Endothelial cell of umbilical vein (primary cell): ENCODE measurements around the gene SFXN4. TPM values are rescaled to one million over a fixed set of nuclear protein-coding genes. Genes with fewer than 3 reads are reported as not detected.

Source experiments
- BruUV-seq: library from RNA; stranded (reverse); fragments of 400-500 nt; replicated peaks from 2 replicates; lab custom pipeline; 2021; lab: Mats Ljungman, UMichigan
- CTCF ChIA-PET: fragments of 300-600, 350-600 bp; sonication (Branson Sonifier 250); formaldehyde crosslinking; loops from one replicate; lab custom pipeline; 2021; ENCODE audit warnings: antibody characterized with exemption, inconsistent platforms; lab: Charles Lee
- POLR2A ChIA-PET: fragments of 300-600, 350-600 bp; sonication (Branson Sonifier 250); formaldehyde crosslinking; loops from one replicate; lab custom pipeline; 2021; ENCODE audit warnings: antibody characterized with exemption, inconsistent platforms; lab: Charles Lee
- DNase-seq: peaks from one replicate; pipeline ENCODE4 v3.0.0-alpha.2; 2011; ENCODE audit warnings: low read depth, low spot score
- FAIRE-seq: peaks from 2 replicates; lab custom pipeline; 2011; peaks lifted over from hg19 to GRCh38; lab: Jason Lieb, UNC
- H2AFZ ChIP-seq: 2 replicates; pipeline ENCODE4 v1.6.0; 2012; ENCODE audit warnings: low read depth, low read length, control low read depth, inconsistent platforms
- H3K27ac ChIP-seq: 2 replicates; pipeline ENCODE4 v1.5.1; 2011; ENCODE audit warnings: low read depth, mild to moderate bottlenecking, control low read depth, low read length, moderate library complexity; ENCODE audit not compliant: insufficient read depth
- H3K27me3 ChIP-seq, 2 experiments: 2 replicates each; pipeline versions ENCODE4 v1.6.0 to v1.6.1; 2011; ENCODE audit warnings: low read length in 2 of 2, mixed read lengths in 1 of 2; ENCODE audit not compliant: control insufficient read depth in 2 of 2, insufficient read depth in 2 of 2
- H3K36me3 ChIP-seq, 2 experiments: 2 replicates in 1 of 2; 3 replicates in 1 of 2; pipeline ENCODE4 v1.5.1; 2011; ENCODE audit warnings: low read length in 2 of 2, mild to moderate bottlenecking in 1 of 2, moderate library complexity in 1 of 2; ENCODE audit not compliant: control insufficient read depth in 2 of 2, insufficient read depth in 2 of 2; ENCODE audit errors: extremely low read depth in 1 of 2
- H3K4me1 ChIP-seq: 3 replicates; pipeline ENCODE4 v1.5.1; 2011; ENCODE audit warnings: mild to moderate bottlenecking, low read length; ENCODE audit not compliant: control insufficient read depth, insufficient read depth; ENCODE audit errors: extremely low read depth
- H3K4me2 ChIP-seq: 2 replicates; pipeline ENCODE4 v1.6.1; 2011; ENCODE audit warnings: low read length, control low read depth, mixed read lengths; ENCODE audit not compliant: insufficient read depth
- H3K4me3 ChIP-seq, 3 experiments: fragments of 200-600 bp in 1 of 3; sonication (generic), shearing (Covaris generic) in 1 of 3; replicated peaks in 1 of 3; 2 replicates each; pipeline ENCODE4 v1.5.1; 2011 to 2016; ENCODE audit warnings: control low read depth in 3 of 3, low read length in 3 of 3, mild to moderate bottlenecking in 2 of 3, inconsistent platforms in 1 of 3, low read depth in 1 of 3, moderate library complexity in 1 of 3; ENCODE audit not compliant: insufficient read depth in 1 of 3
- H3K79me2 ChIP-seq: 2 replicates; pipeline ENCODE4 v1.6.0; 2012; ENCODE audit warnings: low read length, inconsistent platforms; ENCODE audit not compliant: control insufficient read depth, insufficient read depth
- H3K9ac ChIP-seq: replicated peaks from 2 replicates; pipeline ENCODE3; 2011; ENCODE audit warnings: low read length, control low read depth; ENCODE audit not compliant: insufficient read depth; ENCODE audit errors: extremely low read depth
- H3K9me1 ChIP-seq: replicated peaks from 3 replicates; pipeline ENCODE4 v1.6.0; 2011; ENCODE audit warnings: mild to moderate bottlenecking, low read length; ENCODE audit not compliant: control insufficient read depth, insufficient read depth; ENCODE audit errors: extremely low read depth
- H3K9me3 ChIP-seq: replicated peaks from 2 replicates; pipeline ENCODE4 v1.5.1; 2012; ENCODE audit warnings: low read length, inconsistent platforms; ENCODE audit not compliant: control insufficient read depth, insufficient read depth
- H4K20me1 ChIP-seq: replicated peaks from 2 replicates; pipeline ENCODE3; 2011; ENCODE audit warnings: mild to moderate bottlenecking, low read length; ENCODE audit not compliant: control insufficient read depth, insufficient read depth; ENCODE audit errors: extremely low read depth
- CTCF ChIP-seq, 2 donors: IDR thresholded peaks; 1 replicate in 1 of 2; 2 replicates in 1 of 2; pipeline ENCODE4 v1.5.1; 2011; ENCODE audit warnings: low read length in 2 of 2, mild to moderate bottlenecking in 2 of 2, moderate library complexity in 2 of 2, control low read depth in 1 of 2, inconsistent platforms in 1 of 2, low read depth in 1 of 2; ENCODE audit not compliant: insufficient read depth in 1 of 2; ENCODE audit errors: extremely low read depth in 1 of 2
- EZH2 ChIP-seq: IDR thresholded peaks from 2 replicates; pipeline ENCODE4 v1.6.1; 2012; ENCODE audit warnings: borderline replicate concordance, low read depth, mild to moderate bottlenecking, moderate library complexity, low read length, inconsistent platforms; ENCODE audit not compliant: severe bottlenecking
- FOS ChIP-seq: IDR thresholded peaks from 2 replicates; pipeline ENCODE4 v1.6.1; 2011; ENCODE audit warnings: mild to moderate bottlenecking, low read length, moderate library complexity, borderline replicate concordance; ENCODE audit not compliant: insufficient read depth
- GATA2 ChIP-seq: IDR thresholded peaks from 2 replicates; pipeline ENCODE4 v1.7.0; 2011; ENCODE audit warnings: low read depth, mild to moderate bottlenecking, moderate library complexity, mixed read lengths, low read length; ENCODE audit not compliant: insufficient read length, insufficient read depth
- JUN ChIP-seq: IDR thresholded peaks from 2 replicates; pipeline ENCODE4 v1.6.1; 2011; ENCODE audit warnings: borderline replicate concordance, low read depth; ENCODE audit not compliant: insufficient read length, insufficient read depth
- MAX ChIP-seq: IDR thresholded peaks from 2 replicates; pipeline ENCODE4 v1.6.1; 2011; ENCODE audit not compliant: insufficient read depth, insufficient read length
- MYC ChIP-seq: IDR thresholded peaks from one replicate; pipeline ENCODE4 v1.6.1; 2011; ENCODE audit warnings: mild to moderate bottlenecking, low read depth, low read length
- POLR2A ChIP-seq: IDR thresholded peaks from 2 replicates; pipeline ENCODE4 v1.6.1; 2012; ENCODE audit warnings: low read depth, mild to moderate bottlenecking, control low read depth, low read length
- POLR2AphosphoS5 ChIP-seq: IDR thresholded peaks from 2 replicates; pipeline ENCODE4 v1.6.1; 2012; ENCODE audit warnings: low read depth, mild to moderate bottlenecking, control low read depth, low read length, moderate library complexity; ENCODE audit not compliant: insufficient read depth
- dilution Hi-C: fragments of 300-500 bp; cut with MboI; formaldehyde crosslinking; loops from one replicate; pipeline ENCODE4 v1.15.0; 2019; ENCODE audit warnings: low sequenced_read_pairs; ENCODE audit not compliant: extremely low pct_ligation_motif_present
- intact Hi-C: fragments of 100-400 bp; cut with micrococcal nuclease; formaldehyde crosslinking; loops from one replicate; pipeline ENCODE4 v1.10.0; 2022
- polyA plus RNA-seq, 4 experiments: library from polyadenylated mRNA; depleted of rRNA in 3 of 4; stranded (reverse) in 3 of 4; unstranded in 1 of 4; fragments of >200 nt; gene quantifications; 2 replicates each; pipeline versions ENCODE4 v1.2.1 to v1.2.3, GENCODE V29; 2011 to 2012; ENCODE audit warnings: missing spikeins in 1 of 4
- total RNA-seq: library from RNA; stranded (reverse); gene quantifications from 2 replicates; pipeline ENCODE4 v1.2.3, GENCODE V29; 2021

Gene SFXN4
- total and polyA plus RNA-seq, 2 donors (not counting 3 experiments of a cell fraction or from before 2014, with no cell fraction given), result 11.1 to 14.5 TPM

- ChIA-PET POLR2A (no interaction called here), CTCF (no interaction called here)
- H3K9ac ChIP-seq, result no peak overlapping the region
- no peaks in the 10 kb centered on the region for H4K20me1 ChIP-seq
- no peak overlapping the region for H3K4me3 ChIP-seq
- no peaks in the 10 kb centered on the region for H3K9me1 ChIP-seq
- intact Hi-C loops, result no loop called here
- no peak overlapping the region for H3K27ac ChIP-seq
- no peaks in the 10 kb centered on the region for H3K9me3 ChIP-seq
- no peak overlapping the region for H3K4me2 ChIP-seq
- no peaks in the 10 kb centered on the region for H3K4me1 ChIP-seq
- no peak overlapping the region for H2AFZ ChIP-seq
- TF ChIP-seq EZH2, result no peak
- TF ChIP-seq MAX, result no peak
- TF ChIP-seq POLR2A, result no peak
- TF ChIP-seq JUN, result no peak
- no peak for TF ChIP-seq GATA2
- TF ChIP-seq FOS, result no peak
- TF ChIP-seq POLR2AphosphoS5, result no peak
- no peak for TF ChIP-seq CTCF (IDR thresholded peaks at IDR 0.05; ENCODE audit: extremely low read depth in 1 of 2, insufficient read depth in 1 of 2, low read depth in 1 of 2, low read length in 2 of 2)
- TF ChIP-seq MYC, result no peak
- no peak for DNase-seq
- no peak for FAIRE-seq
- dilution Hi-C loops, result no loop called here
- BruUV-seq, result no TSS peak
- H3K27me3 ChIP-seq, result no peaks in the 10 kb centered on the region
- peaks cover 2% of the 10 kb centered on the region in 2 experiments for H3K36me3 ChIP-seq
- H3K79me2 ChIP-seq, result no peaks in the 10 kb centered on the region
Measured at GRCh38 chr10:119149157-119149556, 16.4 kb downstream of the SFXN4 start.
